ENCODE results near the gene CIB4.

DNA sequence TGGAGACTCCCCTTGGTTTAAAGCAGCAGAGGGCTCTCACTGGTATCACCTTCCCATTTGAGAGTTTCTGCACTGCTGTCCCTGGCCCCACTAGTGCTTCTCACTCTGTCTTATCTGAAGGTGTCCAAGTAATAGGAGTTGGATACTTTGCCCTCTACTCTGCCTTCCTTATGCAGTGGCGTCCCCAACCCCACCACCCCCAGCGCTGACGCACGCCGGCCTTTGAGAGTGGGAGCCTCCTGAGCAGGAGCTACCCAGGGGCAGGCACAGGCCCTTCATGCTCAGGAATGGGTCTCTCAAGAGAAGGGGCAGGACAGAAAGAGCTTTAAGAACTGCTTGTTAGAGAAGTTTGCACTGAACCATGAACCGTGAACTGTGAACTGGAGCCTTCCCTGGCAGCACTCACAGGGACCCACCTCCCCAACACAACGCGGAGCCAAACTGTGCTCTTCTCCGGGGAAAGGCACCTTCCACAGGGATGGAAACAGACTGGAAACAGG, 3.3 kb downstream of the CIB4 start:
- TF ChIP-seq GATA3 (IDR thresholded peaks at IDR 0.05; ENCODE audit: low read depth, low read length) (no peak), GATA2 (IDR thresholded peaks at IDR 0.05; ENCODE audit: low read depth, low read length) (no peak)
